ENCODE measurements around the gene PC.

DNA sequence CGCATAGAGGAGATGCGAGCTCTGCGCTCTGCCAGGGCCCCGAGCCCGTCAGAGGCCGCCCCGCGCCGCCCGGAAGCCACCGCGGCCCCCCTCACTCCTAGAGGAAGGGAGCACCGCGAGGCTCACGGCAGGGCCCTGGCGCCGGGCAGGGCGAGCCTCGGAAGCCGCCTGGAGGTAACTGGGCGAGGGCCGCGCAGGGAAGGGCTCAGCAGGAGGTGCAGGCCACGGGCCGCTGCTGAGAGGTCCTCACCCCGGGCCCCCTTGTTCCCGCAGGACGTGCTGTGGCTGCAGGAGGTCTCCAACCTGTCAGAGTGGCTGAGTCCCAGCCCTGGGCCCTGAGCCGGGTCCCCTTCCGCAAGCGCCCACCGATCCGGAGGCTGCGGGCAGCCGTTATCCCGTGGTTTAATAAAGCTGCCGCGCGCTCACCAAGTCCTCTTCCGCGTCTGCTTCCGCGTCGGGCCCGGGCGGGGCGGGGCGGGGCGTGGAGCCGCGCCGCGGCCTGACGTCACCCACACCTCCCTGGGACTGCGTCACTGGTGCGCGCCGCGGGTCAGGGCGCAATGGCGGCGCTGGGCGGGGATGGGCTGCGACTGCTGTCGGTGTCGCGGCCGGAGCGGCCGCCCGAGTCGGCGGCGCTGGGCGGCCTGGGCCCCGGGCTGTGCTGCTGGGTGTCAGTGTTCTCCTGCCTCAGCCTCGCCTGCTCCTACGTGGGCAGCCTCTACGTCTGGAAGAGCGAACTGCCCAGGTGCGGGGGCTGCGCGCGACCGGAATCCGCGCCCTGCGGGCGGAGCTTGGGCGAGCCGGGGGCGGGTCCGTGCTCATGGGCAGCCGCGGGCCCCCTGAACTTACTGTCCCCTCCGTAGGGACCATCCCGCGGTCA lies 115.0 kb downstream of the PC start, which contains the start of gene RCE1:
- TF ChIP-seq, protein P1, sequence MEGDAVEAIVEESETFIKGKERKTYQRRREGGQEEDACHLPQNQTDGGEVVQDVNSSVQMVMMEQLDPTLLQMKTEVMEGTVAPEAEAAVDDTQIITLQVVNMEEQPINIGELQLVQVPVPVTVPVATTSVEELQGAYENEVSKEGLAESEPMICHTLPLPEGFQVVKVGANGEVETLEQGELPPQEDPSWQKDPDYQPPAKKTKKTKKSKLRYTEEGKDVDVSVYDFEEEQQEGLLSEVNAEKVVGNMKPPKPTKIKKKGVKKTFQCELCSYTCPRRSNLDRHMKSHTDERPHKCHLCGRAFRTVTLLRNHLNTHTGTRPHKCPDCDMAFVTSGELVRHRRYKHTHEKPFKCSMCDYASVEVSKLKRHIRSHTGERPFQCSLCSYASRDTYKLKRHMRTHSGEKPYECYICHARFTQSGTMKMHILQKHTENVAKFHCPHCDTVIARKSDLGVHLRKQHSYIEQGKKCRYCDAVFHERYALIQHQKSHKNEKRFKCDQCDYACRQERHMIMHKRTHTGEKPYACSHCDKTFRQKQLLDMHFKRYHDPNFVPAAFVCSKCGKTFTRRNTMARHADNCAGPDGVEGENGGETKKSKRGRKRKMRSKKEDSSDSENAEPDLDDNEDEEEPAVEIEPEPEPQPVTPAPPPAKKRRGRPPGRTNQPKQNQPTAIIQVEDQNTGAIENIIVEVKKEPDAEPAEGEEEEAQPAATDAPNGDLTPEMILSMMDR (IDR thresholded peaks at IDR 0.05) = peak in 1 of 6 experiments; percentile 3
- TF ChIP-seq POLR2A (IDR thresholded peaks at IDR 0.05) = peak; percentile 81 to 93
